Activated CD4-positive, alpha-beta T cell treated with anti-CD3 and anti-CD28 coated beads, Interleukin-2, amount 50 U/mL, for 4 hours (primary cell): ENCODE results near the gene ABTB1.
A peak's percentile ranks its signal among the peaks of the same experiment; 100 is the strongest.
"Not testable (repeated sequence)": the region's sequence is repeated elsewhere in the genome, so short reads cannot be mapped to it uniquely, and the experiment has no call there.

Experiments used
- DNase-seq, 2 experiments: peaks; one replicate each; pipeline ENCODE4 v3.0.0-alpha.2; 2020

ABTB1 gene

GRCh38 chr3:127673191-127674100, 694 bp downstream of the ABTB1 start:
- DNase-seq, result peak; percentile 13 to 26

DNA sequence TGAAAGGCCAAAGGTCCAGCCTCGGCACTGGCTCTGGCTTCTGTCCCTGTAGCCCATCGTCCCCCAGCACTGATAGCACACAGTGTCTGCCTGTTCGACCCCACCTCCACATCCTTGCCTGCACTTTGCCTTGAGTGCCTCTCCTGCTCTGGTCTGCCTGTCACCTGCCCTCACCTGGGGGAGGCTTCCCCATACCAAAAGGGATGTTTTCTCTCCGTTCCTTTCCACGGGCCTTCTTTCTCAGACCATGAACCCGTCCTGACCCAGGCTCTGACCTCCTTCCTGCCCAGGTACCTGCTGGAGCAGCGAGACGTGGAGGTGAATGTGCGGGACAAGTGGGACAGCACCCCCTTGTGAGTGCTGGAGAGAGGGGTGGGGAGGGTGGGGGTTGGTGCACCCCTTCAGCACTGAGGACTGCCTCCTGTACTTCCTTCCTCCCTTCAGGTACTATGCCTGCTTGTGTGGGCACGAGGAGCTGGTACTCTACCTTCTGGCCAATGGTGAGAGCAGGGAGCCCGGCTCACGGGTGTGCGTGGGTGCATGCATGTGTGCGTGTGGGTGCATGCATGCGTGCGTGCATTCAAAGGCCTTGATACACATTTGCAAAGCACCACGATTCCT, 1.5 kb downstream of the ABTB1 start:
- DNase-seq, result no peak

DNA sequence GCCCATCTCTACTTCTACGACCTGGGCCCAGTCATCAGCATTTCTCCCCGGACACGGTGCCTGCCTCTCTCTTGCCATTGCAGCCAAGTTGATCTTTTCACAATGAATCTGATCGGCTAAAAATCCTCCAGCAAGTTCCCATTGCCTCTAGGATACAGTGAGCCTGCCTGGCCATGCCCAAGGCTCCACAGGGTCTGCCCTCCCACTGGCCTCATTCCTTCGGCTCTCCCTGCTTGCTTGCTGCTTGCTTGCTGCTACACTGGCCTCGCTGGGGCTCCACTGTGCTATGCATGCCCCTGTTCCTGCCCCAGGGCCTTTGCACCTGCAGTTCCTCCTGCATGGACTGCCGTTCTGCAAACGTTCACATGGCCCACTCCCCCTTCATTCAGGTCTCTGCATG, 2.0 kb downstream of the ABTB1 start:
- no peak for DNase-seq

- no peak for DNase-seq
Measured at GRCh38 chr3:127675651-127676391, 3.1 kb downstream of the ABTB1 start.

DNA sequence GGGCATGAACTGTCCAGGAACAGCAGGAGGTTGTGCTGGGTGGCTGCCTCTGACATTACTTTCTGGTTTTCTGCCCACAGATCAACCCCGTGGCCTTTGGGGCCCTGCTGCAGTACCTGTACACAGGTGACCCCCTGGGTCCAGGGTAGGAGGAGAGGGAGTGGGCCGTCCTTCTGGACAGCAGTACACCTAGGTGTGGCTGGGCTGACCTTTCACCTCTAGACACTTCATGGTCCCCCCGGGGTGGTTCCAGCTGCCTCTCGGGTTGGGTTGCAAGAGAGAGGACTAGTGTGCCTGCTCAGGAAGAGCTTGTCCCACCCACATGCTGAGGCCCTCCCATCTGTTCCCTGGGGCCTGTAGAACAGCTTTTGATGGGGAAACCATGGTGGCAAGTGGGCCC, 3.7 kb downstream of the ABTB1 start:
- DNase-seq, result no peak

DNA sequence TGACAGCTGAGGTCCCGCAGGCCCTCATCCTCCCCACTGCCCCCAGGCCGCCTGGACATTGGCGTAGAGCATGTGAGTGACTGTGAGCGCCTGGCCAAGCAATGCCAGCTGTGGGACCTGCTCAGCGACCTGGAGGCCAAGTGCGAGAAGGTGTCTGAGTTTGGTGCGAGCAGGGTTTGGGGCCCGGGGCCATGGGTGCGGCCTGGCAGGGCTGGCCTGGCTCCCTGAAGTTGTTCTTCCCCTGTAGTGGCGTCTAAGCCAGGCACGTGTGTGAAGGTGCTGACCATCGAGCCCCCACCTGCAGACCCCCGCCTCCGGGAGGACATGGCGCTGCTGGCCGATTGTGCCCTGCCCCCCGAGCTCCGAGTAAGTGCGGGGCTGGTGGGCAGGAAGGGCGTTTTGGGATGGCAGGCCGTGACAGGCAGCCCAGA, 4.2 kb downstream of the ABTB1 start:
- no peak for DNase-seq

- DNase-seq, result no peak
Measured at GRCh38 chr3:127677541-127678314, 5.0 kb downstream of the ABTB1 start.

GRCh38 chr3:127678315-127678599, 5.5 kb downstream of the ABTB1 start:
- DNase-seq, result no peak

DNA sequence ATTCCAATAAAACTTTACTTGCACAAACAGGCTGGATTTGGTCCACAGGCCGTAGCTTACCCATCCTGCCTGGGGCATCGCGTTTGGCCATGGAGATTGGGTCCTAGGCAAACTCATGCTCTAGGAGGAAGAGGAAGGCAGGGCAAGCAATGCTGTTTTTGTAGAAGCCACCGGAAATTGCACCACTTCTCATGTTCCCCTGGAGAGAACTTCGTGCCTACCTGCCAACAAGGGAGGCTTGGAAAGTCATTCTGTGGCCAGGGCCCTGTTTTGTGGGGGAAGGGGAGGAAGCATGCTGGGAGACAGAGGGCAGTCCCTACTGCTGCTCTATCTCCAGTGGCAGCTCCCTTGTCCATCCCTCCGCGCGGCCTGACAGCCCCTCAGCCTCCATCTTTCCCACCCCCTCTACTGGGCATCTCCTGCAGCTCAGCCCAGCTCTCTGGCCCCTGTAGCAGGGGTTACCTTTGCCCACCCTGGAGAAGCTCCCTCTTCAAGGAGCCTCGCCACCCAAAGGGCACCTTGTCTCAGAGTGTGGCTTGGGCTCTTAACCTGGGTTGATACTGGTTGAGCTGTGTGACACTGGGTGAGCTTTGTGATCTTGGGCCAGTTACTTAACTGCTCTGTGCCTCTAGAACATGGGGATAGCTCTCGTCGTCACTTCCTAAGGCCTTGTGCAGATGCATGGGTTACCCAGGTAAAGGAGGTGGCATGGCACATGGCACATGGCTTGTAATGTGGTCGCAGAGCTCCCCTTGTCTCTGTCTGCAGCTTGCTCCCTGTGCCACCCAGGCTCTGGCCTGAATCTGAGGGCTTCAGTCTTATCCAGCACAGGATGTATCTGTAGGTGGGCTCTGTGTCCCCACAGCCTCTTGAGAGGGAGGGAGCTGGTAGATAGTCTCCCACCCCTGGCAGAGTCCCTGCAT, 6.1 kb downstream of the ABTB1 start:
- DNase-seq, result no peak

DNA sequence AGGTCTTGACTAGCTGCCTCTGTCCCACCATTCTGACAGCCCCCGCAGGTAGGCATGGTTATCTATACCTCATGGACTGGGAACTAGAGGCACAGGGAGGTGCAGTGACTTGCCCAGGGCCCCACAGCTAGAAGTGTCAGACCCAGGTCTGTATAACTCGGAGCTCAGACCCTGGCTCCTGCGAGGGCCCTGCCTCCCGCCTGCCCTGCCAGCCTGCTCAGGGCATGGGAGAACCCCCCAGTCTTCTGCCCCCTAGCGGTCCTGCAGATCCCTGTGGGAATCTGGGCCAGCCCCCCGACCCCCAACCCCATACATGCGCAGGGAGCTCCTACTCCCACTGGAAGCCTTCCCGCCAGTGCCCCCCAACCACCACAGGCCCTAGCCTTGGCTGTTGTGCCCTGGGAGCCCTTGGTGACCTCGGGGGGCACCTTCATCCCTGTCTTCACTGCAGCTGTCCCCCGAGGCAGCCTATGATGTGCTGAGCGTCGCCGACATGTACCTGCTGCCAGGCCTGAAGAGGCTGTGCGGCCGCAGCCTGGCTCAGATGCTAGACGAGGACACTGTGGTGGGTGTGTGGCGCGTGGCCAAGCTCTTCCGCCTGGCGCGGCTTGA, 6.9 kb downstream of the ABTB1 start:
- DNase-seq, result no peak

DNA sequence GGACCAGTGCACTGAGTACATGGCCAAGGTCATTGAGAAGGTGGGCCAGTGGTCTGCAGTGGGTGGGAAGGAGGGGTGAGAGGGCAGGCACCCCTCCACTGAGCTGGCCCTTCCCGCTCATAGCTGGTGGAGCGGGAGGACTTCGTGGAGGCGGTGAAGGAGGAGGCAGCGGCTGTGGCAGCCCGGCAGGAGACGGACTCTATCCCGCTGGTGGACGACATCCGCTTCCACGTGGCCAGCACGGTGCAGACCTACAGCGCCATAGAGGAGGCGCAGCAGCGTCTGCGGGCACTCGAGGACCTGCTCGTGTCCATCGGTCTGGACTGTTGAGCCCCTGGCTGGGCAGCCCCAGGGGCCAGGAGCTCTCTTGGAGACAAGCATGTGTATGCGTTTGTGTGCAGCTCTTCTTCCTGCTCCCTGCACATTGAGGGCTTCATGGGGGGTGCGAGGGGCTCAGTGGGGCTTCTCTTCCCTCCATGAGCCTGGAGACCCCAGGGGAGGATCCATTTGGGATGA, 7.5 kb downstream of the ABTB1 start:
- no peak for DNase-seq

- no peak for DNase-seq
Measured at GRCh38 chr3:127680798-127681221, 8.1 kb downstream of the ABTB1 start.

GRCh38 chr3:127682175-127682554, 9.4 kb downstream of the ABTB1 start:
- not testable (repeated sequence) for DNase-seq

- no peak for DNase-seq
Measured at GRCh38 chr3:127682561-127682960, 9.8 kb downstream of the ABTB1 start.

DNA sequence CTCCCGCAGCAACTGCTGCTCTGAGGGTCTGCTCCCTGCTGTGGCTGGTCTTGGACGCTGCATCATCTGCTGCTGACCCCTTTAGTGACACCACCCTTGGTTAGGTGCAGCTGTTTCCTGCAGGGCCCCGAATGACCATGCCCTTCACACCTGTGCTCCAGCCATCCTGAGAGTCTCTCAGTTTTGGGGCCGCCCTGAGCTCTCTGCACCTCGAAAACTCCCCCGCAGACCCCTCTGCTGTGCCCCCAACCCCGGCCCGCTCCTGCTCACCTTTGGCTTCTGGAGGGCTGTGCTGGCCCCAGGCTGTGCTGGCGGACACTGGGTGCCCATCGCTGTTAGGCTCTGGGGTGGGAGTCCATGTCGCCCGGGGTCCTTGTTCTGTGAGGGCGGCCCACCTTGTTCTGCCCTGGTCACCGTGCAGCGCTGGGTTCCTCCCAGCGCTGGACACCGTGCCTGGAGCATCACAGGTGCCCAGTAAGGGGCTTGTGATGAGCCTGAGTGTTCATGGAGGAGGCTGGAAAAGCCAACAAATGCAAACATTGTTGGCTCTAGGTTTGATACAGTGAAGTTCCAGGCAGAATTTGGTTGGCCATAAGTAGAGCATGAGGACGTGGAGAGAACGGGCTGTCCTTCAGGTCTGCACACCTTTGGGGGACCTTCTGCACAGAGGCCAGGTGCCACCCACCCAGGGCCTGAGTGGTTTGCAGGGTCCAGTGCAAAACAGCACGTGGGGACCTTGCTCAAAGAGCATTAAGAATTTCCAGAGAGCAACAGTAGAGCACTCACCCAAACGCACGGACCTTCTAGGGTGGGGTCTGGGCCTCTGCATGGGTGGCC, 12.3 kb downstream of the ABTB1 start:
- DNase-seq, result no peak

DNA sequence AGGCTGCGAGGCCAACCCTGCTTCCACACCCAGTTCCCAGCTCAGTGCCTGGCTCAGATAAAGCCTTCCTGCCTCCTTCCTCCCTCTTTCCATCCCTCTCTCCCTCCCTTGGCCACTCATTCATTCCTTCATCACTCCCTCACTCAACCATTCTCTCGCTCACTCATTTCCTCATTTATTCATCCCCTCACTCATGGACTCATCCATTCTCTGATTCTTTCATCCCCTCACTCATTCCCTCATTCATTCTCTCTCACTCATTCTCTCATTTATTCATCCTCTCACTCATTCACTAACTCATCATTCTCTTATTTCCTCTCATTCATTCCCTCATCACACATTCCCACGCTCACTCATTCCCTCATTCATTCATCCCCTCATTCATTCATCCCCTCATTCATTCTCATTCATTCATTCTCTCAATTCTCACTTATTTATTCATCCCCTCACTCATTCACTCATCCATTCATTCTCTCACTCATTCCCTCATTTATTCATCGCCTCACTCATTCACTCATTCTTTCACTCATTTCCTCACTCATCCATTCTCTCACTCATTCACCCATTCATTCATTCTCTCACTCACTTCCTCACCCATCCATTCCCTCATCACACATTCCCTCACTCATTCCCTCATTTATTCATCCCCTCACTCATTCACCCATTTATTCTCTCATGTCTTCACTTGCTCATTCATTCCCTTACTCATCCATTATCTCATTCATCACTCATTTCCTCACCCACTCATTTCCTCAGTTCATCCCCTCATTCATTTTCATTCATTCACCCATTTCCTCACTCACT, 13.2 kb downstream of the ABTB1 start:
- DNase-seq, result no peak

GRCh38 chr3:127686512-127686894, 13.8 kb downstream of the ABTB1 start:
- DNase-seq, result no peak

DNA sequence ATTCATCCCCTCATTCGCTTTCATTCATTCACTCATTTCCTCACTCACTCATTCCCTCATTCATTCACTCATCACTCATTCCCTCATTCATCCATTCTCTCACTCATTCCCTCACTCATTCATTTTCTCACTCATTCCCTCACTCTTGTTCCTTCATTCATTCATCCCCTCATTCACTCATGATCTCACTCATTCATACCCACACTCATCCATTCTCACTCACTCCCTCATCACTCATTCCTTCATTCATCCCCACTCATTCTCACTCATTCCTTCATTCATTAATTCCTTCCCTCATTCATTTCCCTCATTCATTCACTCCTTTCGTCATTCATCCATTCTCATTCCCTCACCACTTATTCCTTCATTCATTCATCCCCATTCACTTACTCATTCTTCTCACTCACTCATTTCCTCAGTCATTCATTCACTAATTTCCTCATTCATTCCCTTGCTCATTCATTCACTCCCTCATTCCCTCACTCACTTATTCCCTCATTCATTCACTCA, 14.5 kb downstream of the ABTB1 start:
- DNase-seq, result no peak

- DNase-seq, result no peak
Measured at GRCh38 chr3:127688022-127688415, 15.3 kb downstream of the ABTB1 start.
